EL (cell line): ENCODE results near the gene SGCB.

ENCODE experiments used
- DNase-seq: peaks from one replicate; pipeline ENCODE4 v3.0.0-alpha.2; 2016

The SGCB gene

DNA sequence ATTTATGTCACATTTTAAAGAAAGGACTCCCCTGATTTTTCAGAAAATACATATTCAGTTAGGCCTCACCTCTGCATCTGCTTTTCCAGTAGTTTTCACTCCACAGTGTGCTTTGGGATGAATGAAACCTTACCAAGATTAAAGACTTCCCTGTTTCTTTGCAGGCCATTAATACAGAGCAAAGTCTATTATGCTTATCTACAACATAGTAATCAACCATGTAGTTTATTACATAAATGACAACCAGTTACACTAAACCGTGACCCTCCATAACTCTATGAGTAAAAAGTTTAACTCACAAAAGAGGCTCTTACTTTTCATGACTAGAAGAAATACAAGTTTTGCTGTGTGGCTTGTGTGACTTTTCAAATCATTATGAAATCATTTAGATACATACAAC lies 20.3 kb downstream of the SGCB start:
- no peak for DNase-seq

DNA sequence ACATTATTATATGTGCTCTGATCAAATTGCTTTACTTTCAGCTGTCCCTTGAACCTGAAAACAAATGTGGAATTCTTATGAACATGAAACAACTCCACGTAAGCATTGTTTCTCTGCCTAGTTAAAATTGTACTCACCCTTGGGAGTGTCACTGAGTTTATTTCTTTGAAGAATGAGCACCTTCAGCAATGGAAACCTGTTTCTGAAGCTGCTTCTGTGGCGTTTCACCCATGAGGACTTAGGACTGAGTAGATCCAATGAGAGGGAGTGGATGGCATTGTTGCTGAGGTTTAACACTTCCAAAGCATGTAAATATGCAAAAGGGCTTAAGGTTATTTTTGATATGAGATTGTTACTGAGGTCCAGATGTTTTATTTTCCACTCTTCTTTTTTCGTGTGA lies 21.1 kb downstream of the SGCB start:
- no peak for DNase-seq

DNA sequence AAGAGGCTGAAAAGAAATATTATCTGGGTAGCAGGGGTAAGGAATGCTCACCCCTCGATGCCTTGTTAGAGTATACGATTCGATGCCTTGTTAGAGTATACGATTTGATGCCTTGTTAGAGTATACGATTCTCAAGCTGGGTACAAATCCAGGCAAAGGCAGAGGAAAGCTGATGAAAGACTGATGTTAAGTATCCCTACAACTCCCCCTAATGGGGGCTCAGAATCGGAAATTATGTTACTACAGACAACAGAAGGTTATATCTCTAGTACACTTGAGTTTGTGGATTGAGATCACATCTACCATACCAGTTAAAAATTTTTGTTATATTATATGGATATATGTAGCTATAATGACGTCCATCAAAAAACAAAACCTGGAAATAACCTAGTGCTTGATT lies 22.7 kb downstream of the SGCB start:
- no peak for DNase-seq

DNA sequence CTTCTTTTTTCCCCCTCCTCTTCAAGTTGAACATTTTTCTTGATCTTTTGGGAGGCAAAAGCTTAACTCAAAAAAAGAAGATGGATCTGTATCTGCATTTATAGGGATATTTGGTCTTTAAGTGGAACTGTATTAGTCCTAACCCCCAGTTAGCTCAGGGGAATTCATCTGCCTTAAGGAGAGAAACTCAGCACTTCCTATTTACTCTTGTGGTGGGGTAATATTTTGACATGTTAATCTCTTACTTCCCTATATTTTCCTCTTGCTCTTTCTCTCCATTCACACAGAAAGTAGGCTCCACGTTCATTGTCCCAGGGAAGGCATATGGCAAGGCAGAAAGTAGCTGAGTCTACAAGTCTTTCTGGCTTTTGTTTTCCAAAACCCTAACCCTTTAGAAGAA lies 23.2 kb downstream of the SGCB start:
- DNase-seq, result no peak

DNA sequence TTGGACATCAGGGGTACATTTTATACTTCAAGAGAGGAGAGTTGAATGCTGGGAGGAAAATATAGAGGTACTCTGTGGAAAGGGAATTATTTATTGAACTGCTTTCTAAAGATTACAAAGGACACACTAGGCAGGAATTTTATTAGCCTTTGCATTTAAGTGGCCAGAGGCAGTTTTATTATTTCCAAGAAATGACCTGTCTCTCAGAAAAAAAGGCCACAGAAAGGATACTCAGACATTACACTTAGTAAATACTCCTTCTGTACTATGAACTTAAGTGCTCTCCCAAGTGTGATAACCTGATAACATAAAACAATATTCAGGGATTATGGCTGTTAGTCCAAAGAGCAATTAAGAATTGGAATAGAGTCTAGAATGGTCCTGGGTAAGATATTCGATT lies 25.4 kb downstream of the SGCB start:
- DNase-seq, result no peak

DNA sequence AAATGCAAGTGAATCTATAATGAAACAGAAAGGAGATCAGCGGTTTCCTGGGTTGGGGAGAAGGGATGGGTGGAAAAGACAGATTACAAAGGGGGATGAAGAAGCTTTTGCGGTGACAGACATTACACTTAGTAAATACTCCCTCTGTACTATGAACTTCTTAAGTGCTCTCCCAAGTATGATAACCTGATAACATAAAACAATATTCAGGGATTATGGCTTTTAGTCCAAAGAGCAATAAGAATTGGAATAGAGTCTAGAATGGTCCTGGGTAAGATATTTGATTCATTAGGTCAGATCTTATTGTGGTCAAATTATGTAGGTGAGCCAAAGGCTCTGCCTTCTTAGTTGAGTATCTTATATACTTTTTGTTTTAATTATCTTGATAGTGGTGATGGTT lies 27.1 kb downstream of the SGCB start:
- no peak for DNase-seq

DNA sequence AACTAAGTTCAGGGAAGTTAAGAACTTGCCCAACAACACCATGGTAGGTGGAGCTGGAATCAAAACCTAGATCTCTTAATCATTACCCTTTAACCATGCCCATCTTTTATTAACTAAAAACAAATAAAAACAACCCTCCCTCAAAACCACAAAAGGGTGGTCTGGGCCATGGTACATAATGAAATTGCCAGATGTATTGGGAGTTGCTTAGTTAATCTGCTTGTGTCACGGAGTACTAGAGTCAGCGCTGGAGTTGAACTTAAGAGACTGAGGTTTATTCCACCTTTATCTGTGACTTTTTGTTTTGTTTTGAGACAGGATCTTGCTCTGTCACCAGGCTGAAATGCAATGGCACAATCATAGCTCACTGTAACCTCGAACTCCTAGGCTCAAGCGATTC lies 31.2 kb downstream of the SGCB start:
- DNase-seq, result no peak

DNA sequence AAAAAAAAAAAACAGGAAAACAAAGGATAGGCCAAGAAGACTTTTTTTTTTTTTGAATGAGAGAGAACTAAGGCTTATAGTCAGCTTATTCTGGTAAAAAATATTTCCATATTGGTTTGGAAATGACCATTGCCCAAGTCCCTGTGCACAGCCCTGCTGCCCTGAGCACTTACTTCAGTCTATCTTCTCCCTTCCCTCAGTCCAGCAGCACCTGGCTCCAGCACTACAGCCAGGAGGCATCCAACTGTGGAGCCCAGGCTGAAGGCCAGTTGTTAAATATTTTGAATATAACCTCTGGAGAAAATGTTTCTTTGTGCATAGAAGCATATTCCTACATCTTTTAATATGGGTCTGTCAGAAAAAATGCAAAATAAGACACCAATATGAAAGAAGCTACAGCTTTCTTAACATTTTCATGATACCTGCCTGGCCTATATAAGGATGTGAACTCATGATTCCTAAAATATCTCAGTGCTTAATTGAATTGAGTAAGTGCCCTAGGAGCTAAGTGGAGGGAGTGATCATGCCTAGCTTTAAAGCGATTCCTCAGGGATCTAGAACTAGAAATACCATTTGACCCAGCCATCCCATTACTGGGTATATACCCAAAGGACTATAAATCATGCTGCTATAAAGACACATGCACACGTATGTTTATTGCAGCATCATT lies 32.4 kb downstream of the SGCB start:
- DNase-seq, result no peak

DNA sequence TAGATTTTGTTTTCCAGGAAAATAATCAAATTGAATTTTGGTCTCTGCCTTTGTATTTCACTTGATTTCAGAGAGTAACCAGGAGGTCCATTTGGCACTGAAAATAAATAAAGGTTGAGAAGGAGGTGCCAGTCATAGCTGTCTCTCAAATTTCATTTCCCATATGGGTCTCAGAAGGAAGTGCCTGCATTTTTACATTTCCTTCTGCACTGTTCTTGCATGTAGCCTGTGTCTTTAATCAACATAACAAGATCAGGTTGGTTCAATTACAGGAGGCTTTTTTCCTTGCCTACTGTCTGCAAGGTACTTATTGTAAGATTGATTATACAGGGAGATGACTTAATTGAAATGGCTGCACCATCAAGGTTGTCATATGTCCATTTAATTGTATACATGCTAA lies 33.7 kb downstream of the SGCB start:
- DNase-seq, result no peak

DNA sequence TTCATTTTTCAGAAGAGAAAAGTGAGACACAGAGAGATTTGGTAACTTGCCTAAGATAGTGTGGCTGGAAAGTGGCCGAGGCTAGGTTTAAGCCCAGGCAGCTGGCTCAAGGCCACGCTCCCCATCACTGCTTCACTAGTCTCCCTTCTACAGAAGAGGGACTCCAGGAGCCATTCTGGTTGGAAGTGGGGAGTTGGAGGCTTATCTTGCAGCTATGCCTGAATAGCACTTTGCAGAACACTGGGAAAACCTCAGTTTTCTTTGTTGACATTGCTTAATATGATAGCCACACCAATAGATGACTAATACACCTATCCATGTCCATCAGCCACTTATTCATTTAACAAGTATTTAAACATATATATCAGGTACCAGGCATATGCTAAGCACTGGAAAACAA lies 36.5 kb downstream of the SGCB start:
- DNase-seq, result no peak

DNA sequence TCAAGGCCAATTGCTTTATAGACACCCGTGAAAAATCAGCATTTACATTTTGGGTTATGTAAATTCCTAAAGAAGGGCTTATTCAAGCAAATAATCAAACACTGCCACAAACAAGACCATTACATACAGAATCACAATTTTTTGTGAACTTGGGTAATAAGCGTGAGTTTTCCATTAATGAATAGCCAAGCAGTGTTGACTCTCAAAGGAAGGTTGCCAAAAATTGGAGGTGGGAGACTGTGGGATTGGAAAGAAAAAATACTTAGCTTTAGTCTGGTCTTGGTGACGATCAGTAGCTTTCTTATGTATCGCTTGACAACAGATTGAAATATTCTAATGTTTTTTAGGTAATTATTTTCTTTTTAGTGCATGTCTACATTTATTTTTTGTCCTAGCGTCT lies 38.8 kb downstream of the SGCB start:
- DNase-seq, result no peak

DNA sequence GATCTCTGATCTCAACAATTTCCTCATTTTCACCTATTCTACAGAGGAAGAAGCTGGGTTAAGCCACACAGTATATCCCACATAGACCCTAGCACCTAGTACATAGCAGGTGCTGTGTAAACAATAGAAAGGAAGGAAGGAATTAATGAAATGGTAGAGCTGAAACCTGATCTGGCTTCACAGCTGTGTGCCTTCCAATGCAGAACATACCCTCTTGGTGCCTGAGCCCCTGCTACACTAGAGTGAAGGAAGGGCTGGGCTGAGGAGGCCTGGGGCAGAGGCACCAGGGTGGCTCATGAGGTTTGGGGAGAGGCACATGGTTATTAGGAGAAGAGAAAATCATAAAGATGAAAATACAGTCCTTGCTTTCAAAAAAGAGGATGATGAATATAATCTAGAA lies 39.3 kb downstream of the SGCB start:
- no peak for DNase-seq

DNA sequence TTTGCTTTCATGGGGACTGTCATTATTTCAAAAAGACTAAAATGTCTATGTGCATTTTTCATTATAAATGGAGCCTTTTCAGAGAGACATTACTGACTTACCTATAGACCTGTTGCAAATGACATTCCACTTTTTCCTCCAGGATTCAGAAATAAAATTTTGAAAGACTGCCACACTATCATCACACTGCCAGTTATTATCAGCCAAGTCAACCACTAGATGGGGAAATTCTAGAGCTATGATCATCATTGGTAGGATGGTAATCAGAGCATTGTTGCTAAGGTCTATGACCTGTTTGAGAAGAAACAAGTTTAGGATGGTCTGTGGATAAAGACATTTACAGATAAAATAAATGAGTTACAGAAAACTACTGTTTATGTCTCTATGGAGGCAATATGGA lies 40.5 kb downstream of the SGCB start:
- no peak for DNase-seq

DNA sequence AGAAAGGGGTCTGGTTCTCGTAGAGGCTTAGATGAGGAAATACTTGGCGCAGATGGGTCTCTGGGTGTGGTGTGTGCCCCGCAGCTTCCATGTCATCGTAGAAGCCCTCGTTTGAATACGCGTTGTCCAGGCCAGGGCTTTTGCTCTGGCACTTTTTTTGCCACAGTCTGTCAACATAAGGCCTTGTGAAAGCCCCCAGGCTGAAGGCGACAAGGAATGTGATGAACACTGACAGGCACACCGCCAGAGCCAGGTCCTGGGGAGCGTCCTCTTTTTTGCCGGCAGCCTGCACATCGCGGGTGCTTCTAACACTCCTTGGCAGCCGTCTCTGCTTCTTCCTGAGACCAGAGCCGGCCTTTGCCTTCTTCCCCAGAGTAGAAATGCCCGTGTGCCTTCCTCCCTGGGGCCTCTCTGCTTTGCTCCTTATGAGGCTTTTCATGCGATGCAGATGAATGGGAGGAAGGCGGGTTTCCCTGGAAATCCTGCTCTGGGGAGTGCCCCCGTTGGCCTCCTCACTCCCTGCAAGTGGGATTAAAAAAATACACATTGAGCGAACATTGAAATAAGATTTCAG lies 42.4 kb downstream of the SGCB start:
- DNase-seq, result no peak
